ENCODE data around the gene AOPEP. TPM values are rescaled to one million over a fixed set of nuclear protein-coding genes. Genes with fewer than 3 reads are reported as not detected.
A peak's percentile ranks its signal among the peaks of the same experiment; 100 is the strongest.

AOPEP gene
- total RNA-seq, 1 experiment from 2014 or later, result 15.0 TPM

DNA sequence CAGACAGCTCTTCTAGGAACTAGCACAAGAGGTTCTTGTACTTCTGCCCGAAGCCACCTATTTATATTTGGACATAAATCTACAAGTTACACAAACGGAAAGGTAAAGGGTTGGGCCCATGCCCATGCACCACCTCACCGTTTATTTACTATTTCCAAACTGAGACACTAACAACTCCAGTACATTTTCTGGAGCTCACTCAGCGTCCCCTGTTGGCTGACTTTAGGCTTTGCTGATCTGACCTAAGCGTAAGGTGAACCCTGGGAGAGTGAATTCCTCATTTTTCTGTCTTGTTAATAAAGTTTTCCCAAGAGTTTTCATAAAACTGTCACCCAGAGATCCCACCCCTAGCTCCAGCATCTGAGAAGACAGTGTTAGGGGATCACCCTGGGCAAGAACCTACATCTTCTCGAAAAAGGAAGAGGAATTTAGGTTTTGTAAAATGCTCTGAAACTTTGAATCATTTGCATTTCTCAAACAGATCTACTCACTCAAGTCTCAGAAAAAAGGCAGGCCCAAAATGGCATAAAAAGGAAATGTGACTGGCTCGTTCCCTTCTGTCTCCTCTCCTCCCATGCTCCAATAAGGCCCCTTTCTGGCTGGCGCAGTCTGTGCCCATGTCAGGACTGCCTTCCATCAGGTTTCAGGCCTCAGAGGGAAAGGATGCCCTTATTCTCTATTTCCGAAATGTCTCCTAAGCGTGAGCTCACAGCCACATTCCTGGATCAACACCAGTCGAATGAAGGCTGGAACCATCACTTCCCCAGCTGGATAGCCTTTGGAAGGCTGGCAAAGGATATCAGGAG is 389.7 kb downstream of the AOPEP start:
- H4K91ac ChIP-seq (ENCODE audit: insufficient read length, low read depth, low read length), result no peak overlapping the region
- H3K4me1 ChIP-seq (ENCODE audit: insufficient read depth, low read length), result no peaks in the 10 kb centered on the region
- no peaks in the 10 kb centered on the region for H3K79me1 ChIP-seq (ENCODE audit: insufficient read depth, low read depth, low read length, poor library complexity, severe bottlenecking)
- H3K79me2 ChIP-seq (ENCODE audit: insufficient read depth, low read length), result no peaks in the 10 kb centered on the region
- H3K27me3 ChIP-seq (ENCODE audit: insufficient read depth, low read length), result no peaks in the 10 kb centered on the region
- H3K56ac ChIP-seq (ENCODE audit: insufficient read length, low read depth, low read length), result no peak overlapping the region
- no peak overlapping the region for H3K23ac ChIP-seq (ENCODE audit: insufficient read length, low read depth, low read length)
- H2BK20ac ChIP-seq (ENCODE audit: low read depth, low read length, poor library complexity, severe bottlenecking), result no peak overlapping the region
- Mint-ChIP-seq H3K27ac (peak overlapping the region; percentile 27 to 65 (median 46); a peak in 2 of 7 replicates), H3K4me1 (peaks cover 2 to 10% of the 10 kb centered on the region in 2 experiments), H3K27me3 (ENCODE audit: low read depth) (no peaks in the 10 kb centered on the region), H3K9me3 (no peaks in the 10 kb centered on the region), H3K4me3 (no peak overlapping the region), H3K36me3 (ENCODE audit: insufficient read depth in 1 of 3, low read depth in 3 of 3) (peaks cover 0 to 2% (median 0%) of the 10 kb centered on the region in 3 experiments; a peak in 2 of 7 replicates)
- no peaks in the 10 kb centered on the region for H3K23me2 ChIP-seq (ENCODE audit: insufficient read length, low read depth, low read length, poor library complexity, severe bottlenecking)
- no CpG with 5 or more reads among the region's 11 CpGs for WGBS (ENCODE audit: extremely low coverage, insufficient read length, low lambda C conversion rate)
- H2BK120ac ChIP-seq (ENCODE audit: low read depth, low read length, poor library complexity, severe bottlenecking), result no peak overlapping the region
- no peak overlapping the region for H2BK5ac ChIP-seq (ENCODE audit: insufficient read length, low read length)
- no peaks in the 10 kb centered on the region for H3K9me3 ChIP-seq (ENCODE audit: control insufficient read depth, low read depth, low read length)
- TF ChIP-seq CTCF (conservative IDR thresholded peaks at IDR 0.05), result peak; percentile 68
- H3K27ac ChIP-seq (ENCODE audit: insufficient read length, low read depth, low read length), result no peak overlapping the region
- no peak overlapping the region for H3T11ph ChIP-seq (ENCODE audit: low read length)
- H2AFZ ChIP-seq (ENCODE audit: low read length), result no peak overlapping the region
- H3K9ac ChIP-seq (ENCODE audit: extremely low read depth, insufficient read length, low read length), result no peak overlapping the region
- H2BK15ac ChIP-seq (ENCODE audit: low read depth, low read length), result no peak overlapping the region
- no peak overlapping the region for H4K5ac ChIP-seq (ENCODE audit: insufficient read length, low read depth, low read length)
- H2BK12ac ChIP-seq (ENCODE audit: insufficient read length, low read depth, low read length), result no peak overlapping the region
- no peaks in the 10 kb centered on the region for H4K20me1 ChIP-seq (ENCODE audit: control insufficient read depth, insufficient read depth, insufficient read length)
- no peak overlapping the region for H3K18ac ChIP-seq (ENCODE audit: insufficient read length, low read depth, low read length)
- H4K8ac ChIP-seq (replicated peaks; ENCODE audit: insufficient read length, low read depth, low read length), result no peak overlapping the region
- DNase-seq, result no peak
- H2AK5ac ChIP-seq (ENCODE audit: insufficient read length, low read length), result no peak overlapping the region
- H3K4me2 ChIP-seq (ENCODE audit: insufficient read depth, insufficient read length, low read length), result no peak overlapping the region
- H3K14ac ChIP-seq (ENCODE audit: insufficient read depth, low read length), result no peak overlapping the region
- no peak overlapping the region for H3K4ac ChIP-seq (ENCODE audit: low read depth, low read length)
